Right forelimb (tissue), 1 donor: ENCODE measurements around the gene DOCK9.

Experiments used
- DNase-seq: peaks from one replicate; pipeline ENCODE4 v3.0.0-alpha.2; 2018

DOCK9 gene

DNA sequence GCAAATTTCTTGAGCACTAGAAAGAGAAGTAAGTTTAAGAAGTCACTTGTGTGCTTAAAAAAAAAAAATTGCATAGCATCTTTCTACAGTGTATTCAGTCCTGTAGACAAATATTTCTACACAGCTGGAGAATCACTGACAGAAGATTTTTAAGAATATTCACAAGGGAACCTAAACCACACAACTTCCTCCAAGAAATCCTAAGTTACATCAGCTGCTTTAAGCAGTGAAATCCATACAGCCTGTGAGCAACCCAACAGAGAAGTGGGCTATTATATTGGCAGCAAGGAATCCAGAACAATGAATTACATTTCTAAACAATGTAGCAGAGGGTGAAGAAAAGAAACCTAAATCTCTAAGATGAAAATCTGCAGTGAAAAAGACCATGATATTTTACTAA is 1.5 kb downstream of the DOCK9 start:
- no peak for DNase-seq

DNA sequence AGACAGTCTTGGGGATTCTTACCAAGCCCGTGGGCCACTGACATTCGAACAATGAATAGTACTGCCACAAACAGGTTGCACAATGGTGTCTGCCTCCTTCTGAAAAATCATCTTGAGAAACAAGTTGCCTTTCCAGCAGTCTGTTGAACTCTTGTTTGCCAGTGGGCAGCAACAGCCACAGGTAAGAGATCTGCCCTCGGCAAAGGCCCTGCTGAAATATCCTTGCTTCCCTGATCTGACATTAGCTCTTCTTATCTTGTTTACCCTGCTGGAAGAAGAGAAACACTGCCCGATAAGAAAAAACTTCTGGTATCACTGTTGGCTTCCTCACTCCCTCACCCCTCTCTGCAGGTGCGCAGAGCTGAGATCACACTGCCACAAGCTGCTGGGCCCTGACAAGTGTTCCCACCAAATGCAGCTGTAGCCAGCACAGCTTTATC is 2.0 kb downstream of the DOCK9 start:
- no peak for DNase-seq

DNA sequence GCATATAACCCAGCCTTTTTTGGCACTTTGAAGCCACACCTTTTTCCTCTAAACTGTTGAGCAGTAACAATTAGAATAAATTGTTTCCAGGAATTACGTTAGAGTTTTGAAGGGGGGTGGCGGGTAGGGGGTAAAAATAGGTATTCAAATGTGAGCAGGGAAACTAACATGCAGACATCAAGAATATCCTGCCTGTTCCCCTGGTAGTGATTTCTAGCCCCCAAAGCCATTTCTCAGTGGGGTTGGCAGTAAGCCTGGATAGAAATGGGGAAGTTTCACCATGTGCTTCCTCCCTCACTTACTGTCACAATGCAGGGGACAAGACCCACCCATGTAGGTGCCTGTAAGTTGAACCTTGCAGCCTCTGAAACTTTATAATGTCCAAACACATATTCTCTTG is 3.8 kb downstream of the DOCK9 start:
- DNase-seq, result no peak

DNA sequence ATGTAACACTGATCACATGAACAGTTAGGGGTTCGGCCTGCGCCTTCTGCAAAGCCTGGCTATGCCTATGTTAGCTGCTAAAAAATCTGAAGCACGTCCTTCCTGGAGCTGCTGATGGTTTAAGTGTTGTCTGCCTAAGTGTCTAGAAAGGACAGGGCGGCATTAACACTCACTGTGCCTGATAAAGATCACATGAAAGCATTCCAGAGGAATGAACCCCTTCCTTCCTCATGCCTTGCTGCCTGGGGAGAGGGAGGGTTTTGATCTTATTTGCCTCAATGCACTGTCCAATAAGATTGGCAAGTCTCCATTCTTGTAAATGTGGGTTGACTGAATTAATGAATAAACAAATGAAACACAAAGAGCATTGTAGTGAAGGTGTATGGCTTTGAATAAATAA is 5.2 kb downstream of the DOCK9 start:
- no peak for DNase-seq

DNA sequence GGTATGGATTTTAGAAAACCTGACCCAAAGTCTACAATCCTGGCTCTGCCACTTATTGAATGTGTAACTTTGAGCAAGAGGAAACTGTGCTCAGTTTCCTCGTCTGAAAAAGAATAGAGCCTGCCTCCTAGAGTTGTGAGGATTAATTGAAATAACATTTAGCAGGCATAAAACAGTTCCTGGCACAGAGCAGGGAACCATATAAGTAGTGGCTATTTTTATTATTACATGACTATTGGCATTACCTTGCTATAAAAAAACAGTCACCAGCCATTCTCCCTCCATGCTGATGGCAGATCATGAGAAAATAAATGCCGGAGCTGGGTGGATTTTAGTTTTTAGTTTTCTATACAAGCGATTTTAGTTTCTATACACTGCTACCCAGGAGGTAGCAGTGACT is 5.8 kb downstream of the DOCK9 start:
- no peak for DNase-seq

DNA sequence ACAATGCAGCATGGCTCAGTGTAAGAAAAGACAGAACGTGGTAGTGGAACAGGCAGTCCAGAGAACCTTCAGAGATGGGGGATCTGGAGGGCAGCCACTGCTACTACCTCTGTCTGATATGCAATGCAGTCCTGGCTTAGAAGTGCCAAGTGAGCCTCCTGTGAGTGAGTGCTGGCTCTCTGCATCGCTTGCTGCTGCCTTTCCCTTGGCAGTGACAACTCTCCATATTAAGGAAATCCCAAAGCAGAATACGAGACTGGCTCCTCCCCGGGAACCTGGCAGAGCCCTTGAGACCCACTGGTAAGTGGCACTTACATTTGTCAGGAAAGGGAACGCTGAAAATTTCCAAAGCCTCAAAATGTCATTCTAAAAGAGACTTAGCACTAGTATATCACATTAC is 7.5 kb downstream of the DOCK9 start:
- DNase-seq, result no peak

DNA sequence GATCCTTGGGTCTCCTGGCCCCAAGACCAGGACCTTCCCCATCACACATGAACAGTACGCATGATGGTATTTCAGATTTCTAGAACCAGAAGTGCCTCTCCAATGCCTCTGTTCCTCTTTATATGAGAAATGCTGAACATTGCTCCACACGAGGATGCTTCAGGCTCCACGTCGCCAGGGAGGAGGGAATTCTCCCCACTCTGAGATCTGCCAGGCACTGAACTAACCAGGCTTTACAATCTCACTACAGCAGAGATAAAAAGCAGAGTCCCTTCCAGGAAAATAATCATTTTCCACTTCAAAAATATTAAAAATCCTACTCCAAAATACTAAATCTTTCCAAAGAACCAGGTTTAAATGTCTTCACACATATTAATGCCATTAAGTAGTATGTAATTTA is 10.4 kb downstream of the DOCK9 start:
- no peak for DNase-seq

DNA sequence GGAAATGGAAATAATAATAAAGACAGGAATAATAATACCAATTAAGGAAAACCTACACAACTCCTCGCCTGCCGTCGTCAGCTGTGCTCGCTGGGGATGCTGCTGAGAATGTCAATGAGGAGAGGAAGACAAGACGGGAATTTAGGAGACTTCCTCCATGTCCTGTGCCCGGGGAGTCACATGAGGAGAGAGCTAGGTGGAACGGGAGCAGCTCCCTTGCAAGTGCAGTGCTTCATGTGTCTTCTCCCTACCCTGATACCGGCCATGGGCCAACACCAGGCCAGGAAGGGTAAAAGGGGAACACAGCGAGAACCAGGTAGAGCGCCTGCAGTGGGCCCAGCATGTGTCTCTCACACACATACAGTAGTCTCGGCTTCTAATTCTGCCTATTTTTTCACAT is 11.8 kb downstream of the DOCK9 start:
- no peak for DNase-seq

DNA sequence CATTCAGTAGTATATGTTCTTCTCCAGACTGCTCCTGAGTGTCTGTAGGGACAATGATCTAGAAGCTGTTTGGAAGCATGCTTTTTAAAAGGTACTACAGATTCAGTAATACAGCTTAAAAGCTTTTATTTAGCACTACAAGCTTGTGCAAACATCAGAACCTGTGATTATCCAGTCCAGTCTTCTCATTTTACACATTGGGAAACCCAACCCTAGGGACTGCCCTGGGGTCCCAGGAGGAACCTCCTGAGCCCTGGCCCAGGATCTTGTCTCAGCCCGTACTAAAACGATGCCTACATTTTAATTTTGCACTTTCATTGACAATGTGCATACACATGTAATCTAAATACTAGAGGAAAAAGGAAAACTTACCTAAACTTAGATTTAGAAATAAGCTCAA is 12.5 kb downstream of the DOCK9 start:
- DNase-seq, result no peak

DNA sequence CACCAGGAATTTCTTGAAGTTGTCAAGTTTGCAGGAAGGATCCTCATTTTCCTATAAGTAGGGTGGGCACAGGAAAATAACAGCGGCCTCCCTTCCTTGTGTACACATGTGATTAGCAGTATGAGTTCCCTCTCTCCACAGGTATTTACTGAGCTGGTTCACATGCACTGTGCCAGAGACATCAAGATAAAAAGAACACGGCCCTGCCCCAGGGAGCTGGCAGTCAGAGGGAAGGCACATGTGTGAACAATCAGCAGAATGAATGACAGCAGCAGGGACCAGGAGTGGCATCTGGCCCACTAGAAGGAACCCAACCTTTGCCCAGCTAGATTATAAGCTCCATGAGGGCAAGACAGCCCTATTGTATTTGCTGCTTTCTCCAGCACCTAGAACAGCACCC is 13.9 kb downstream of the DOCK9 start:
- DNase-seq, result no peak

DNA sequence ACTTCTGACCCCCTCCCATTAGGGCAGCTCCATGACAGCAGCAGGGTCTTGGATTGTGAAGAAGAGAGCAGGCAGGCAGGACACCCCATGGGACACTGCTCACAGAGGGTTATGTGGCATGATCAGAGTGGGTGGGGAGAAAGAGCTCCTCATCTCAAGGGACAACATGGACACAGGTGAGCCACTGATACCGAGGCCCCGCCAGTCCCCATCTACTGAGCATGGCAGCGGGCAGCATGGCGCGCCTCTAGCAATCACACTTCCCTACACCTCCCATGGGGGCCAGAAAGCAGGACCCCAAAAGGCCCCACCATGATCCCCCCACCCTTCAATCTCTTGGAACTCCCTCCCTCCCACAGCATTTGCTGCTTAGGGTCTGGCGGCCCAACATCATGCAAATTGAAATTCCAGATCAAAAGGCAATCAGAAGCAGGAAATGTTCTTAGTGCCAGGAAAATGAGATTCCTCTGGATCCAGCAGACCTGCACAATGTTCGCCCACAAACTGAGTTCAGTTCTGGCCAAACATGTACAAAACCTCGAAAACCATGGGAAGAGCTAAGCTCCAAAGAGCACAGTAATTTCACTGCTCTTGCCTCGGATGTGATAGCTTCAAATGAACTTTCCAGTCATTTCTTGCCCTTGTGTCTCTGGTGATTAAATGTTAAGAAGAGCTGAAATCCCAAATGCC is 14.8 kb downstream of the DOCK9 start:
- peak; percentile 64 for DNase-seq

DNA sequence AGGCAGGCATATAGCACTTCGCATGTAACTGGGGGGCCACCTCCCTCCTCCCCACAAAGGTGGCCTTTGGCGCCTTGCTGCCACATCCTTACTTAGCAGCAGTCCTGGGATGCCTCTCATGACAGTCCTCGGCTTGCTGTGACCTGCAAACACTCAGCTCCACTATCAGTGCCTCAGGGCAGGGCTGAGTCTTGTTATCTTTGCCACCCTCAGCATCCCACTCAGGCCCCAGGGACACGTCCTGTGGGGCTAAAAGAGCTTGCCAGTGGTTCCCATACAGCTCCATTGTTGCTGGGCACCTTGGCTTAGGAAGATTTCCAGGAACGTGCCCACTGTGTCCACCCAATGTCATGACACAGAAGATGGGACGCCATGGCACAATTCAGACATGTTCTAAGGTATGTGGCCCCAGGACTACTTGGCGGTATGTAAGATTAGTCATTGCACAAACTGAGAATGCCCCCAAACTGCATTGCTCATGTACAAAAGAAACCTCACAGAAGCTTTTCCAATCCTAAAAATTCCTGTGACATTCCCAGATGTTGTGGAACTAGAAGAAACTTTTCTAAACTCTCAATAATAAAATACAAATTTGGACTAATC is 16.3 kb downstream of the DOCK9 start:
- DNase-seq, result no peak

DNA sequence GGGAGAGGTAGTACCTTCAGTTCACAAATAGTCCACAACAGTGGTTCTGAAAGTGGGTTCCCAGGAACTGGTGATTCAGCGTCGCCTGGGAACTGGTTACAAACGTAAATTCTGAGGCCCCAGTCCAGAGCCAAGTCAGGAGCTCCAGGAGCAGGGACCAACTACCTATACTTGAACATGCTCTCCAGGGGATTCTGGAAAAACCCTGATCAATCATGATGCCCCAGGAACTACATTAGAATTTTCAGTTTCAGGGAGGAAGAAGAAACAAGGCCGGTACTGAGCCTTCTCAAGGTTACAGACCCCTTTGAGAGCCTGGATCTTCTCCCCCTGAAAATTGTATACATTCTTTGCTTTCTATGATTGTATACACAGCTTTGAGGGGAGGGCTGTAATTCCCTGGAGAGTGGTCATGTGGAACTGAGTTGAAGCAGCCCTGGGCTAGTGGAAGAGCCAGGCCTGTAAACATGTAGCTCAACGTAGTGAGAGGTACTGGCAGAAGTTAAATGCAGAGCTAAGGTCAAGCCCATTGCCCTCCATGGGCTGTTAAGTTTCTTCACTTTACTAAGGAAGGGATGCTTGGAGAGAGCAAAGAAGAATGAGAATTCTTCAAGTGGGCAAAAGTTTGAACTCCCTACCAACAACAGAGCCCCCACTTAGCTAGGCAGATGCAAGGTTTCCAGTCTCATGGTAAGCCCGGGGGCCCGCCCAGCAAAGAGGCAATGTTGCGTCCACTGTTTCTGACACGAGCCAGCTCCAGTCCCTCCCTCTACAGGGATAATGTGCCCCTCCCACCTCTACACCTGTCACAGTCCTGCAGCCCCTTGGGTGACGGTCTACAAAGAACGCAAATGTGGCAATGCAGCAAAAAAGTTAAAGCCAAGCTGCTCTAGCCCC is 17.0 kb downstream of the DOCK9 start:
- no peak for DNase-seq

DNA sequence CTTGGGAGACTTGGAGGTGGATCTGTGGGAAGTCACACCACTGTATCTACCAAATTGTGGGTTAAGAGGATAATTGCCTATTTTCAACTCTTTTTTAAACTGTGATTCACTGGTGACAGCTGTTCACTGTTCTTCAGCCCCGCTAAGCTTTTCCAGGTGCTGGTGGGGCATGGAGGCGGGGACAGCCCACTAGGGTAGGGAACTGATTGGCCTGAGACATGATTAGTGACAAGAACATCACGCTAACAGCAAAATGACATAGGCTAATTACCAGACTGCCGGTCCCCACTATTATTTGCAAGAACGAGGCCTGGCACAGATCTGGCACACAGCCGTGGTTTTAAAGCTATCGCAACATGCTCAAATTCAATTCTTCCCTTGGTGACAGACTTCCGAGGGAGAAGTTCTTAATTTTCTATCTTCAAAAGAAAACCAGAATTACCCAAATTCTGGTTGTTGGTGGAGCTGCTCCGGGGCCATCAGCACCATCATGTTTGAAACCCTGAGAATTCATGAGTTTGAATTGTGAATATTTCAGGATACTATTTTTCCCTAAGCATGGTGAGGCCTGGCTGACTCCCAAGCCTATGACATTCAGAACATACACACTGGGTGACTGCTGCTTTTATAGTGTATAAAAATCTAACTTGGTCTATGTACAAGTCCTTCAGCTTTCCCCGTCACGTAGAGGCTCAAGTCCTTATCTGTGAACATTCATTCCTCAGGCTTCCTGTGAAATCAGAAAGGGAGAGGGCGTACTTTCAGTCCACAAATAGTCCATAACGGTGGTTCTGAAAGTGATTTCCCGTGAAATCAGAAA is 17.9 kb downstream of the DOCK9 start:
- no peak for DNase-seq

DNA sequence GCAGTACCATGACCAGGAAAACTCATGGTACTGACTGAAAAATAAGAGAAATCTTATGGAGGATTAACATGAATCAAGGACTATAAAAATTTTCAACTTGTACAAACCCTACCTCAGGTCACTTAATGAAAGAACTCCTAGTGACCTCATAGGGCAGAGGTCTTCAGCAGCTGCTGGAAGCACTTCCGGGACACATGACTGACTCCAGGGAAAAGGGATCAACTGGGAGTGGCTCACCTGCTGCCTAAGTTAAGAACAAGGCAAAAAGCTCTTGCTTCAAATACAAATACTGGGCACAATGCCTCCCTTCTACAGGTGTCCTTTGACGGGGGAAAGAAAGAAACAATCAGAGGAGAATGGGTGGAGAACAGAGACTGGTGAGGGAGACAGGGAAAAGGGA is 18.6 kb downstream of the DOCK9 start:
- no peak for DNase-seq

DNA sequence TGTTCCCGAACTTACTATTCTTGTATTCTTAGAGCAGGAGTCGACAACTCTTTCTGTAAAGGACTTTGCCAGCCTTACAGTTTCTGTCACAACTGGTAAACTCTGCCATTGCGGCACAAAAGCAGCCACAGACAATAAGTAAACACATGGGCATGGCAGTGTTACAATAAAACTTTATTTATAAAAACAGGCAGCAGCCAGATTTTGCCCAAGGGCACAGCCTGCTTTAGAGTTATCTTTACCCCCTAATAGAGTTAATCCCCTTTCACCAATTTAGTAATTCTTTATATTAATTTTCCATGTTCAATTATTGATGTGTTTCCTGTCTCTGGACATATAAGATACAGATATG is 19.4 kb downstream of the DOCK9 start:
- DNase-seq, result no peak

DNA sequence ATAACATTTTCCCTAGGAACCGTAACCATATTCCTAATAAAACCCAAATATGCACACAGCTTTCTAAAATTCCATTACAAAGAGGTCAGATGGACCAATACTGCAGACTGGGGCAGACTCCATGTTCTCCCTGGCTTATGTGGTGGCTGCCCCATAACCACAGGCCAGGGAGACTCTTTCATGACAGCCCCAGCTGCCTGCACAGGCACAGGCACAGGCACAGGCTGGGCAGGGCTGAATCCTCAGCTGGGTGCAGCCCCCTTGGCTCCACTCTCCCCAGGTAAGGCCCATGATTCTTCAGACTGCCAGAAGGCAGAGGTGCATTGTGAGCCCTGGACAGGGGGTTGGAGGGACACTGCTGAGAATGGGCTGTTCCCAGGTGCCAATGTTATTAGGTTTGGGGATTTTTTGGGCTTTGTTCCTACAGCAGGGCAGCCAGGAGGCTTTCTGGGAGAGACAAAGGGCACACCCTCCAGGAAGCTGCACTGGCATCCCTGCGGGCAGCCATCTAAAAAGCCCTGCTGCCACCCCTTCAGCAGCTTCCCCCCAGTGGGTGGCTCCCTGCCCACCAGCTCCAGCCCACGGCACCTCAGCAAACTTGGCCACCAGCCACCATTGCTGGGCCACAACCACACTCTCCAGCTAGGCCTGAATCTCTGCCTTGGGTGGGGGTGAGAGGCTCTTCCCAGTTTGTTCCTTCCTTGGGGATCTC is 20.0 kb downstream of the DOCK9 start:
- no peak for DNase-seq

DNA sequence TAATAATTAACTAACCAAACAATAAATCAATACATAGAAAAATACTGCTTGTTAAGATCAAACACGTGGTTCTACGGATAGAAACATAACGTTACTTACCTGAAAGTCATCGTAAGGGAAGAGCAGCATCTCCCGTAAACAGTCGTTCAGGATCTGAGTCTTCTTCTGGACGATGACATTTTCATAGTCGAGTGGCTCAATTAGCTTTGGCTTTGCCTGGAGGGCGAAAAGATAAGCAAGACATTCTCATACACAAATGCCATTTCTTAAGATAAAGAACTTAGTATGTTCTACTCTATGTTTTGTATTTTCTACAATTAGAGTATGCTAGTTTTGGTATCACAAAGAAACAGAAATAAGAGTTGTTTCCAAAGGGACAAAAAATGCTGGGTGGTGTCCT is 22.5 kb downstream of the DOCK9 start:
- no peak for DNase-seq

DNA sequence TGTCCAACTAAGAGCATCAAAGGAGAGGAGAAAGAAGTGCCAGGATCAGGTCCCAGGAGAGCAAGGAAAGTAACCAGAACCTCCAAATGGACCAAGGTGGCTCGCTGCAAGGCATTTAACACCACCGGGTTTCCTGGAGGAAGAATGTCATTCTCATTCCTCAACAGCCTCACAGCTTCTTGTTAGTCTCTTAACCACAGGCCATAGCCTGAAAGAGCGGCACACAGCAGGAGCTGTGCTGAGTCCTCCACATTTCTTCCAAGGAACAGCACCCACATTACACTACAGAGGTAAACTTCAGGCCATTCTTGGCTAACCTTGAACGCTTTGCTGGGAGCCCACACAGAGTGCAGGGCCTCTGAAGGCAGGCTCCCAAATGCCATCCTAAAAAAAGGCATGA is 23.6 kb downstream of the DOCK9 start:
- DNase-seq, result no peak

DNA sequence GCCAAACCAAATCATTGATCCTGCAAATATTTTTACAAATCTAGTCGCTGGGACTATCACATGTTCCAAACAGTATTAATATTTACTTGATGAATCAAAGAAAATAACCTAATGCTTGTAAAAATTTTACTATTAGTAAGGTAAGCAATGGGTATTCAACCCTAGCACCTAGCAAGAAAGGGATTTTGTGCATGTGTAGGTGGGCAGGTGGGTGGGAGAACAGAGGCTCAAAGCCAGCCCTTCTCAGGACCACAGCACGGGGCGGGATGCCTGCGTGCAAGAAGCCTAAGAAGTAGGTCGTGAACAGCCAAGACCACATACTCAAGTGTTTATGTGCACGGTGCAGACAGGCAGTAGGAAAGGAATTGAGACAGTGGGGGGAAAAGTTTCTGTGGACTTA is 26.6 kb downstream of the DOCK9 start:
- no peak for DNase-seq

DNA sequence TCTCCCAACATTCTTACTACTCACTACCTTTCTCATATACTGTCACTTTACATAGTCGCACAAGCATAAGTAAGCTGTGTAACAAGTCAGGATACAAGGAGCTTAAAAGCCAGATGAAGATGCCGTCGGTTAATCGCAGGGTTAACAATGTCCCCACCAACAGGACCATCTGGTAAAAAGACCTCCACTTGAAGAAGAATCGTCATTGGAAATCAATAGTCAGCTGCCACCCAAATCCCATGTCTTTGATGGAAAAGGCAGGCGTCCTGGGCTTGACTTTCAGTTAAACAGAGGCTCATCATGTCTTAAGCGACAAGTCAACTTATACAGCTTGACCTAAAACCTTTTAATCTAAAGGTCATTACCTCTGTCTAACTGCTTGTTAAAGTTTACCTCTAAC is 27.2 kb downstream of the DOCK9 start:
- no peak for DNase-seq

DNA sequence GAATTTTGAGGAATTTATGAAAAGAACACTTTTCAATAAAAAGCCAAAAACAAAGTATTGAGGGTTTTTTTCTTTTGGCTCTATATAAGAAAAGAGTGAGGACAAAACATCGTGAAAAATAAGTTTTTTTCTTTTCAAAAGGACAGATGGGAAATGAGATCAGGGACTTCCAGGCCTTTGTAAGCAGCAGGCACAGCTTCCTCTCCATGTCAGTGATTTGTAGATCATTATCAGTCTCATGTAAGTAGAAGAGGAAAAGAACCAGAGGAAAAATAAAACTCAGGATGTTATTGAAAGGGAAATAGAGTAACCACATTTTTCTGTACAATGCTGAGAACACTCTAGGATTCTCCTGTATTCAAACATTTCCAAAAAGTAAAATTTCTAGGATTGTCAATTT is 29.9 kb downstream of the DOCK9 start:
- no peak for DNase-seq
